GM12872 (cell line): Measurements from ENCODE around the gene KLHL18.

Experiments used
- CTCF ChIP-seq: IDR thresholded peaks from 3 replicates; pipeline ENCODE4 v1.5.1; 2011; ENCODE audit warnings: low read depth, mild to moderate bottlenecking, low read length, moderate library complexity; ENCODE audit not compliant: insufficient read depth

KLHL18 gene

GRCh38 chr3:47377186-47377585 is 94.4 kb downstream of the KLHL18 start:
- no peak for TF ChIP-seq CTCF

GRCh38 chr3:47378869-47379268 is 96.1 kb downstream of the KLHL18 start:
- no peak for TF ChIP-seq CTCF

- TF ChIP-seq CTCF, result no peak
These were observed 96.7 kb downstream of the KLHL18 start for GRCh38 chr3:47379411-47379899.

GRCh38 chr3:47380026-47380600 is 97.4 kb downstream of the KLHL18 start:
- TF ChIP-seq CTCF, result no peak

GRCh38 chr3:47380601-47381316 is 98.0 kb downstream of the KLHL18 start, which contains the start of gene PTPN23:
TSS of gene PTPN23 (plus strand) at chr3:47381021. CDS start at chr3:47381097, 76 bp downstream.
- no peak for TF ChIP-seq CTCF

GRCh38 chr3:47381317-47382157 is 98.8 kb downstream of the KLHL18 start:
- no peak for TF ChIP-seq CTCF

- TF ChIP-seq CTCF, result no peak
These were observed 101.7 kb downstream of the KLHL18 start for GRCh38 chr3:47384425-47384824.
